HepG2 (cell line): Measurements from ENCODE around the gene ZNF324B. TPM values are rescaled to one million over a fixed set of nuclear protein-coding genes. Genes with fewer than 3 reads are reported as not detected.

Experiments used
- ETV6 ChIP-seq: sonication (generic); formaldehyde crosslinking; conservative IDR thresholded peaks from 2 replicates; pipeline ENCODE4 v1.4.0; 2020; ENCODE audit warnings: missing genetic modification reagents
- FOXO1 ChIP-seq: sonication (generic); formaldehyde crosslinking; IDR thresholded peaks from 2 replicates; pipeline ENCODE4 v1.4.0; 2020; ENCODE audit warnings: missing genetic modification reagents
- GATAD1 ChIP-seq: IDR thresholded peaks from 2 replicates; pipeline ENCODE4 v1.6.1; 2016; ENCODE audit warnings: missing genetic modification reagents, missing compliant biosample characterization
- MAZ ChIP-seq, 2 experiments: sonication (generic) in 1 of 2; formaldehyde crosslinking in 1 of 2; IDR thresholded peaks; 2 replicates each; pipeline versions ENCODE4 v1.5.0 to v1.6.1; 2012 to 2020; ENCODE audit warnings: low read depth in 2 of 2, mild to moderate bottlenecking in 2 of 2, borderline replicate concordance in 1 of 2, improper control_type of control experiment in 1 of 2, low read length in 1 of 2, missing genetic modification reagents in 1 of 2, moderate library complexity in 1 of 2
- NCOR1 ChIP-seq: fragments of 200-600 bp; sonication (generic); IDR thresholded peaks from 2 replicates; pipeline ENCODE4 v1.7.0; 2017; ENCODE audit warnings: antibody characterized with exemption, low read length, borderline replicate concordance
- PHF5A ChIP-seq: IDR thresholded peaks from one replicate; pipeline ENCODE4 v1.6.1; 2018; ENCODE audit warnings: low read depth, missing genetic modification reagents; ENCODE audit not compliant: unreplicated experiment
- PLRG1 ChIP-seq: fragments of 450-650 bp; conservative IDR thresholded peaks from 2 replicates; pipeline ENCODE4 v1.6.1; 2016
- ZEB1 ChIP-seq: IDR thresholded peaks from 2 replicates; pipeline ENCODE4 v1.6.1; 2012; ENCODE audit warnings: mild to moderate bottlenecking, low read depth, inconsistent platforms; ENCODE audit not compliant: insufficient replicate concordance
- ZNF264 ChIP-seq: sonication (generic); formaldehyde crosslinking; IDR thresholded peaks from 2 replicates; pipeline ENCODE4 v1.4.0; 2020; ENCODE audit warnings: missing genetic modification reagents
- ZNF597 ChIP-seq: sonication (generic); formaldehyde crosslinking; IDR thresholded peaks from 2 replicates; pipeline ENCODE4 v1.5.0; 2020; ENCODE audit warnings: missing genetic modification reagents
- ZNF878 ChIP-seq: sonication (generic); formaldehyde crosslinking; IDR thresholded peaks from 2 replicates; pipeline ENCODE4 v1.8.1; 2023; ENCODE audit warnings: mild to moderate bottlenecking, missing genetic modification reagents, moderate library complexity
- ZXDC ChIP-seq: sonication (generic); formaldehyde crosslinking; IDR thresholded peaks from 2 replicates; pipeline ENCODE4 v1.5.0; 2020; ENCODE audit warnings: mild to moderate bottlenecking, missing genetic modification reagents
- polyA plus RNA-seq, 8 experiments: library from polyadenylated mRNA; depleted of rRNA in 3 of 8; stranded (reverse) in 7 of 8; unstranded in 1 of 8; fragments of >200 nt; fragmentation: Illumina TruSeq in 4 of 8; extraction: Trizol in 4 of 8; gene quantifications; 2 replicates each; pipeline versions ENCODE4 v1.2.1 to v1.2.3, GENCODE V29; 2011 to 2016; ENCODE audit warnings: low read depth in 4 of 8, missing spikeins in 1 of 8, mixed read lengths in 1 of 8; ENCODE audit not compliant: insufficient read depth in 1 of 8
- total RNA-seq, 5 experiments: library from RNA; depleted of rRNA; stranded (reverse); fragments of >200 nt; fragmentation: Illumina TruSeq; extraction: Trizol; gene quantifications; 2 replicates each; pipeline ENCODE4 v1.2.3, GENCODE V29; 2016; ENCODE audit warnings: low read depth in 1 of 5
- TF ChIP-seq, protein P1 (sequence below): sonication (generic); formaldehyde crosslinking; IDR thresholded peaks from 2 replicates; pipeline ENCODE4 v1.5.0; 2020; ENCODE audit warnings: mild to moderate bottlenecking, missing genetic modification reagents, borderline replicate concordance
- TF ChIP-seq, protein P2 (sequence below): sonication (generic); formaldehyde crosslinking; IDR thresholded peaks from 2 replicates; pipeline ENCODE4 v1.4.0; 2020; ENCODE audit warnings: missing genetic modification reagents, borderline replicate concordance

Gene ZNF324B
- total and polyA plus RNA-seq, 2 of the 13 experiments (the other 11 are each of a cell fraction or from before 2014, with no cell fraction given), result 0.53 to 3.0 TPM

GRCh38 chr19:58499021-58499927 lies 47.9 kb downstream of the ZNF324B start (continued):
- TF ChIP-seq, protein P1, sequence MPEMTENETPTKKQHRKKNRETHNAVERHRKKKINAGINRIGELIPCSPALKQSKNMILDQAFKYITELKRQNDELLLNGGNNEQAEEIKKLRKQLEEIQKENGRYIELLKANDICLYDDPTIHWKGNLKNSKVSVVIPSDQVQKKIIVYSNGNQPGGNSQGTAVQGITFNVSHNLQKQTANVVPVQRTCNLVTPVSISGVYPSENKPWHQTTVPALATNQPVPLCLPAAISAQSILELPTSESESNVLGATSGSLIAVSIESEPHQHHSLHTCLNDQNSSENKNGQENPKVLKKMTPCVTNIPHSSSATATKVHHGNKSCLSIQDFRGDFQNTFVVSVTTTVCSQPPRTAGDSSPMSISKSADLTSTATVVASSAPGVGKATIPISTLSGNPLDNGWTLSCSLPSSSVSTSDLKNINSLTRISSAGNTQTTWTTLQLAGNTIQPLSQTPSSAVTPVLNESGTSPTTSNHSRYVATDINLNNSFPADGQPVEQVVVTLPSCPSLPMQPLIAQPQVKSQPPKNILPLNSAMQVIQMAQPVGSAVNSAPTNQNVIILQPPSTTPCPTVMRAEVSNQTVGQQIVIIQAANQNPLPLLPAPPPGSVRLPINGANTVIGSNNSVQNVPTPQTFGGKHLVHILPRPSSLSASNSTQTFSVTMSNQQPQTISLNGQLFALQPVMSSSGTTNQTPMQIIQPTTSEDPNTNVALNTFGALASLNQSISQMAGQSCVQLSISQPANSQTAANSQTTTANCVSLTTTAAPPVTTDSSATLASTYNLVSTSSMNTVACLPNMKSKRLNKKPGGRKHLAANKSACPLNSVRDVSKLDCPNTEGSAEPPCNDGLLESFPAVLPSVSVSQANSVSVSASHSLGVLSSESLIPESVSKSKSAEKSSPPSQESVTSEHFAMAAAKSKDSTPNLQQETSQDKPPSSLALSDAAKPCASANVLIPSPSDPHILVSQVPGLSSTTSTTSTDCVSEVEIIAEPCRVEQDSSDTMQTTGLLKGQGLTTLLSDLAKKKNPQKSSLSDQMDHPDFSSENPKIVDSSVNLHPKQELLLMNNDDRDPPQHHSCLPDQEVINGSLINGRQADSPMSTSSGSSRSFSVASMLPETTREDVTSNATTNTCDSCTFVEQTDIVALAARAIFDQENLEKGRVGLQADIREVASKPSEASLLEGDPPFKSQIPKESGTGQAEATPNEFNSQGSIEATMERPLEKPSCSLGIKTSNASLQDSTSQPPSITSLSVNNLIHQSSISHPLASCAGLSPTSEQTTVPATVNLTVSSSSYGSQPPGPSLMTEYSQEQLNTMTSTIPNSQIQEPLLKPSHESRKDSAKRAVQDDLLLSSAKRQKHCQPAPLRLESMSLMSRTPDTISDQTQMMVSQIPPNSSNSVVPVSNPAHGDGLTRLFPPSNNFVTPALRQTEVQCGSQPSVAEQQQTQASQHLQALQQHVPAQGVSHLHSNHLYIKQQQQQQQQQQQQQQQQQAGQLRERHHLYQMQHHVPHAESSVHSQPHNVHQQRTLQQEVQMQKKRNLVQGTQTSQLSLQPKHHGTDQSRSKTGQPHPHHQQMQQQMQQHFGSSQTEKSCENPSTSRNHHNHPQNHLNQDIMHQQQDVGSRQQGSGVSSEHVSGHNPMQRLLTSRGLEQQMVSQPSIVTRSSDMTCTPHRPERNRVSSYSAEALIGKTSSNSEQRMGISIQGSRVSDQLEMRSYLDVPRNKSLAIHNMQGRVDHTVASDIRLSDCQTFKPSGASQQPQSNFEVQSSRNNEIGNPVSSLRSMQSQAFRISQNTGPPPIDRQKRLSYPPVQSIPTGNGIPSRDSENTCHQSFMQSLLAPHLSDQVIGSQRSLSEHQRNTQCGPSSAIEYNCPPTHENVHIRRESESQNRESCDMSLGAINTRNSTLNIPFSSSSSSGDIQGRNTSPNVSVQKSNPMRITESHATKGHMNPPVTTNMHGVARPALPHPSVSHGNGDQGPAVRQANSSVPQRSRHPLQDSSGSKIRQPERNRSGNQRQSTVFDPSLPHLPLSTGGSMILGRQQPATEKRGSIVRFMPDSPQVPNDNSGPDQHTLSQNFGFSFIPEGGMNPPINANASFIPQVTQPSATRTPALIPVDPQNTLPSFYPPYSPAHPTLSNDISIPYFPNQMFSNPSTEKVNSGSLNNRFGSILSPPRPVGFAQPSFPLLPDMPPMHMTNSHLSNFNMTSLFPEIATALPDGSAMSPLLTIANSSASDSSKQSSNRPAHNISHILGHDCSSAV (CRISPR knock-in tag), result no peak
- TF ChIP-seq ZXDC (CRISPR knock-in tag) (peak; percentile 45; the same call in 1 of the 2 replicates), ZNF264 (peak; percentile 82), PLRG1 (no peak), ZNF597 (no peak), ZNF878 (CRISPR knock-in tag) (peak; percentile 78; the same call in 1 of the 2 replicates), MAZ (IDR thresholded peaks at IDR 0.05; ENCODE audit: borderline replicate concordance, low read depth, low read length) (0 out of 2 replicates have a peak, but pooled peaks have one; percentile 68), MAZ (CRISPR knock-in tag; IDR thresholded peaks at IDR 0.05; ENCODE audit: low read depth) (peak; percentile 89), PHF5A (CRISPR knock-in tag) (peak; percentile 52), FOXO1 (CRISPR knock-in tag) (peak; percentile 74; the same call in 1 of the 2 replicates), GATAD1 (CRISPR knock-in tag) (peak; percentile 98), NCOR1 (peak; percentile 26; the same call in 1 of the 2 replicates), ETV6 (CRISPR knock-in tag) (0 out of 2 replicates have a peak, but pooled peaks have one; percentile 69), ZEB1 (no peak)
- TF ChIP-seq, protein P2, sequence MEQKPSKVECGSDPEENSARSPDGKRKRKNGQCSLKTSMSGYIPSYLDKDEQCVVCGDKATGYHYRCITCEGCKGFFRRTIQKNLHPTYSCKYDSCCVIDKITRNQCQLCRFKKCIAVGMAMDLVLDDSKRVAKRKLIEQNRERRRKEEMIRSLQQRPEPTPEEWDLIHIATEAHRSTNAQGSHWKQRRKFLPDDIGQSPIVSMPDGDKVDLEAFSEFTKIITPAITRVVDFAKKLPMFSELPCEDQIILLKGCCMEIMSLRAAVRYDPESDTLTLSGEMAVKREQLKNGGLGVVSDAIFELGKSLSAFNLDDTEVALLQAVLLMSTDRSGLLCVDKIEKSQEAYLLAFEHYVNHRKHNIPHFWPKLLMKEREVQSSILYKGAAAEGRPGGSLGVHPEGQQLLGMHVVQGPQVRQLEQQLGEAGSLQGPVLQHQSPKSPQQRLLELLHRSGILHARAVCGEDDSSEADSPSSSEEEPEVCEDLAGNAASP, result peak; percentile 39; the same call in 1 of the 2 replicates
